ENCODE measurements around the gene PAPSS2.

The PAPSS2 gene

DNA sequence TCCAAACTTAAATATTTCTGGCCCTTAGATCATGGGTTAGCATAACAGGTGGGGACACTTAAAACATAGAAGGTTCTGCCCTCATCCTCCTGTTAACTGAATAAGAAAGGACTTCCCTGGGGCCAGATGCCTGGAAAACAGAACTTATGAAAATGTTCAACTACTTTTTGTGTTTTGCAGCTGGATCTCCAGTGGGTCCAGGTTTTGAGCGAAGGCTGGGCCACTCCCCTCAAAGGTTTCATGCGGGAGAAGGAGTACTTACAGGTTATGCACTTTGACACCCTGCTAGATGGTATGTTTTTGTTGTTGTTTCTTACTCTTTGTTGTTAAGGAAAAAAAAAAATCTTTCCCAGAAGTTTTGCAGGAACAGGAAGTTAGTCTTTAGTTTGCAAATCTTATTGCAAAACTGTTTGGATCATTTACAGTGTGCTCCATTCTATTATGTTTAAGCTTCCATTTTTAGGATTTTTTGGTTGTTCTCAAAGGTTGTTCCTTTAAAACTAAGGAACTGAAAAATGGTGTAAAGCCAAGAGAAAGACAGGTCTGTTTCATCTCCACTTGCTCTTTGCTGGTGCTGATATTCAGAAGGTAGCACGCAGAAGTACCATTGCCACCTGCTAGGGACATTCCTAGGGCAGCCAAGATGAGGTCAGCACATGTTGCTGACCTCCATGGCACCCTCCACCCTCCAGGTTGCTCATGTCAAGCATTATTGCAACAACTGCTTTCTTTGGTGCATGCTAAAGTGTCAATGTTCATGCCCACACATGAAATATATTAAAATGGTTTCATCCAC lies 56.1 kb downstream of the PAPSS2 start:
- no peak overlapping the region for H3K4me3 ChIP-seq (ENCODE audit: low read depth, low read length)
- H2AFZ ChIP-seq (ENCODE audit: insufficient read depth, low read length, poor library complexity): no peak overlapping the region
- no peak overlapping the region for H3K23ac ChIP-seq (ENCODE audit: low read length)
- no peak overlapping the region for H2BK5ac ChIP-seq (ENCODE audit: low read depth, low read length, poor library complexity)
- H3K4me2 ChIP-seq (ENCODE audit: low read length): no peak overlapping the region
- H2BK120ac ChIP-seq (ENCODE audit: insufficient read depth, low read length, poor library complexity): no peak overlapping the region
- no peak overlapping the region for H4K91ac ChIP-seq (ENCODE audit: low read depth, low read length)
- H2AK5ac ChIP-seq (ENCODE audit: low read length): no peak overlapping the region
- H3K27me3 ChIP-seq (ENCODE audit: insufficient read depth, low read length): no peaks in the 10 kb centered on the region
- no peaks in the 10 kb centered on the region for H3K4me1 ChIP-seq (ENCODE audit: control insufficient read depth in 1 of 2, insufficient read depth in 2 of 2, low read length in 2 of 2)
- H3K79me2 ChIP-seq (ENCODE audit: control insufficient read depth, insufficient read depth, low read length, poor library complexity): no peaks in the 10 kb centered on the region
- no peaks in the 10 kb centered on the region for H3K9me3 ChIP-seq (ENCODE audit: insufficient read depth, low read depth, low read length)
- no peak overlapping the region for H4K8ac ChIP-seq (ENCODE audit: low read depth, low read length)
- H2BK12ac ChIP-seq (ENCODE audit: low read length): no peak overlapping the region
- DNase-seq: no peak
- no peak overlapping the region for H3K9ac ChIP-seq (ENCODE audit: low read length)
- no peaks in the 10 kb centered on the region for H3K36me3 ChIP-seq (ENCODE audit: control insufficient read depth in 1 of 2, insufficient read depth in 2 of 2, low read length in 2 of 2)
- no peak overlapping the region for H4K12ac ChIP-seq (ENCODE audit: low read depth, low read length)
- no peak overlapping the region for H3K14ac ChIP-seq (ENCODE audit: low read length)
- no CpG with 5 or more reads among the region's 3 CpGs for WGBS (ENCODE audit: extremely low coverage, insufficient coverage, insufficient read length)
- no peak overlapping the region for H3K27ac ChIP-seq (ENCODE audit: low read depth, low read length)
- H3K18ac ChIP-seq (ENCODE audit: low read length): no peak overlapping the region
- no peak overlapping the region for H3K4ac ChIP-seq (ENCODE audit: low read depth, low read length)
- H3K79me1 ChIP-seq (ENCODE audit: low read length): no peaks in the 10 kb centered on the region

DNA sequence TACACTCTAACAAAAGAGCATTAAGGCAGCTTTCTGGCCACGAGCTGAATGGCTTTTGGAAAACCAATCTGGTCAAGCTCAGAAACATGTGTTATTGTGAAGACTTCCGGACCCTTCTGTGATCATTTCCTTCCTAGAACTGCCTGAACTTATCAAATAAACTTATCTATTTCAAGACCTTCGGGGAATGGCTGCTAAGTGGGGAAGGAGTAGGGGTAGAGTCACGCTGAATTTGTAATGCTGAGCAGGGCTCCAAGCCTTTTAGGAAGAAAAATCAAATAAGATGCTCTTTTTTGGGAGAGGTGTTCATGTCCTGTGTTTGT lies 56.6 kb downstream of the PAPSS2 start:
- no peaks in the 10 kb centered on the region for H3K79me1 ChIP-seq (ENCODE audit: low read length)
- no peak overlapping the region for H4K12ac ChIP-seq (ENCODE audit: low read depth, low read length)
- no peak overlapping the region for H4K8ac ChIP-seq (ENCODE audit: low read depth, low read length)
- H3K14ac ChIP-seq (ENCODE audit: low read length): no peak overlapping the region
- H2AK5ac ChIP-seq (ENCODE audit: low read length): no peak overlapping the region
- no peak for DNase-seq
- H4K91ac ChIP-seq (ENCODE audit: low read depth, low read length): no peak overlapping the region
- H3K23ac ChIP-seq (ENCODE audit: low read length): no peak overlapping the region
- no peak overlapping the region for H3K4me3 ChIP-seq (ENCODE audit: low read depth, low read length)
- H3K4me2 ChIP-seq (ENCODE audit: low read length): no peak overlapping the region
- H3K27me3 ChIP-seq (ENCODE audit: insufficient read depth, low read length): no peaks in the 10 kb centered on the region
- no peak overlapping the region for H2BK12ac ChIP-seq (ENCODE audit: low read length)
- no peak overlapping the region for H2AFZ ChIP-seq (ENCODE audit: insufficient read depth, low read length, poor library complexity)
- H3K79me2 ChIP-seq (ENCODE audit: control insufficient read depth, insufficient read depth, low read length, poor library complexity): no peaks in the 10 kb centered on the region
- H3K4me1 ChIP-seq (ENCODE audit: control insufficient read depth in 1 of 2, insufficient read depth in 2 of 2, low read length in 2 of 2): no peaks in the 10 kb centered on the region
- WGBS (ENCODE audit: extremely low coverage, insufficient coverage, insufficient read length): no CpG with 5 or more reads among the region's 4 CpGs
- no peaks in the 10 kb centered on the region for H3K9me3 ChIP-seq (ENCODE audit: insufficient read depth, low read depth, low read length)
- H2BK5ac ChIP-seq (ENCODE audit: low read depth, low read length, poor library complexity): no peak overlapping the region
- no peak overlapping the region for H3K27ac ChIP-seq (ENCODE audit: low read depth, low read length)
- no peak overlapping the region for H2BK120ac ChIP-seq (ENCODE audit: insufficient read depth, low read length, poor library complexity)
- no peak overlapping the region for H3K18ac ChIP-seq (ENCODE audit: low read length)
- H3K4ac ChIP-seq (ENCODE audit: low read depth, low read length): no peak overlapping the region
- H3K36me3 ChIP-seq (ENCODE audit: control insufficient read depth in 1 of 2, insufficient read depth in 2 of 2, low read length in 2 of 2): no peaks in the 10 kb centered on the region
- no peak overlapping the region for H3K9ac ChIP-seq (ENCODE audit: low read length)

DNA sequence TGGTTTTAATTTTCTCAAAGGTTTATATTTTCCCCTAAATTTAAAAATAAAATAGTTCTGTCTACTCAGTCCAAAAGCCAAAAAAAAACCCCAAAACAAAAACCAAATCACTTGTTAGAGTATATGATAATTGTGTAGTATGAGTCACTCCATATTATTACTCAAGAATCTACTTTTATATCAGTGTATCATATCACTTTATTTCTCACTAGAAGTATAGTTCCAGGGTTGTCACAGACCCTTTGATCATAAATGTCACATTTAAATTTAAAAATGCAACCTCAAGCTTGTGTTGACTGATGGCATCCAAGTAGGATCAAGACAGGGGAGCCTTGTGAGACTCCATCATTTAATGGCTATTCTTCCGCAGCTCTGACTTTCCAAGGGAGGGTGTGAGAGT lies 61.0 kb downstream of the PAPSS2 start:
- H3K27me3 ChIP-seq (ENCODE audit: insufficient read depth, low read length): no peaks in the 10 kb centered on the region
- WGBS (ENCODE audit: extremely low coverage, insufficient coverage, insufficient read length): no CpG with 5 or more reads among the region's 1 CpG
- no peak overlapping the region for H4K91ac ChIP-seq (ENCODE audit: low read depth, low read length)
- H4K12ac ChIP-seq (ENCODE audit: low read depth, low read length): no peak overlapping the region
- no peak overlapping the region for H2BK120ac ChIP-seq (ENCODE audit: insufficient read depth, low read length, poor library complexity)
- no peak overlapping the region for H3K27ac ChIP-seq (ENCODE audit: low read depth, low read length)
- no peak overlapping the region for H2AFZ ChIP-seq (ENCODE audit: insufficient read depth, low read length, poor library complexity)
- H2AK5ac ChIP-seq (ENCODE audit: low read length): no peak overlapping the region
- no peak overlapping the region for H3K23ac ChIP-seq (ENCODE audit: low read length)
- no peaks in the 10 kb centered on the region for H3K4me1 ChIP-seq (ENCODE audit: control insufficient read depth in 1 of 2, insufficient read depth in 2 of 2, low read length in 2 of 2)
- no peak overlapping the region for H2BK5ac ChIP-seq (ENCODE audit: low read depth, low read length, poor library complexity)
- H3K18ac ChIP-seq (ENCODE audit: low read length): no peak overlapping the region
- no peaks in the 10 kb centered on the region for H3K9me3 ChIP-seq (ENCODE audit: insufficient read depth, low read depth, low read length)
- no peaks in the 10 kb centered on the region for H3K79me2 ChIP-seq (ENCODE audit: control insufficient read depth, insufficient read depth, low read length, poor library complexity)
- H3K79me1 ChIP-seq (ENCODE audit: low read length): no peaks in the 10 kb centered on the region
- no peak overlapping the region for H3K4me2 ChIP-seq (ENCODE audit: low read length)
- no peak overlapping the region for H4K8ac ChIP-seq (ENCODE audit: low read depth, low read length)
- peaks cover 0 to 1% of the 10 kb centered on the region in 2 experiments for H3K36me3 ChIP-seq (ENCODE audit: control insufficient read depth in 1 of 2, insufficient read depth in 2 of 2, low read length in 2 of 2)
- no peak overlapping the region for H3K4me3 ChIP-seq (ENCODE audit: low read depth, low read length)
- no peak overlapping the region for H2BK12ac ChIP-seq (ENCODE audit: low read length)
- H3K4ac ChIP-seq (ENCODE audit: low read depth, low read length): no peak overlapping the region
- H3K14ac ChIP-seq (ENCODE audit: low read length): no peak overlapping the region
- DNase-seq: no peak
- no peak overlapping the region for H3K9ac ChIP-seq (ENCODE audit: low read length)

DNA sequence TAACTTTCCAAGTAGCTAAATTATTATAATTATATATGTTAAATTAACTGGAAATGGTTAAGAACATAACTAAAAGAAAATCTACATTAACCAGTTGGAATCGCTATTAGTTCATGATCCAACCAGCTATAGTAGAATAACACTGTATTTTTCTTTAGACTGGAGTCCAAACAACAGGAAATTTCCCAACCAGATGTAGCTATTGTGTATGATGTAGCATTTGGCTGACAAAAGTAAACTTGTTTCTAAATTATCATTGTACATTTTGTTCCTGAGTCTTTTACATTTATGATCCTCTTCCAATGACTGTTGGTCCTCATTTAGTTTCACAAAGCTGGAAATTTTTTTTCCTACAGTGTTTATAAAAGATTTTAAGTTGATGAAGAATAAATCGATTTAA lies 62.1 kb downstream of the PAPSS2 start:
- Histone ChIP-seq H2AK5ac (ENCODE audit: low read length) (no peak overlapping the region), H3K9me3 (ENCODE audit: insufficient read depth, low read depth, low read length) (no peaks in the 10 kb centered on the region), H3K9ac (ENCODE audit: low read length) (no peak overlapping the region), H2AFZ (ENCODE audit: insufficient read depth, low read length, poor library complexity) (no peak overlapping the region), H3K27ac (ENCODE audit: low read depth, low read length) (no peak overlapping the region), H3K23ac (ENCODE audit: low read length) (no peak overlapping the region), H3K36me3 (ENCODE audit: control insufficient read depth in 1 of 2, insufficient read depth in 2 of 2, low read length in 2 of 2) (peaks cover 0 to 1% of the 10 kb centered on the region in 2 experiments), H3K4me1 (ENCODE audit: control insufficient read depth in 1 of 2, insufficient read depth in 2 of 2, low read length in 2 of 2) (no peaks in the 10 kb centered on the region), H4K12ac (ENCODE audit: low read depth, low read length) (no peak overlapping the region), H3K4me2 (ENCODE audit: low read length) (no peak overlapping the region), H3K4ac (ENCODE audit: low read depth, low read length) (no peak overlapping the region), H3K18ac (ENCODE audit: low read length) (no peak overlapping the region), H4K8ac (ENCODE audit: low read depth, low read length) (no peak overlapping the region), H2BK5ac (ENCODE audit: low read depth, low read length, poor library complexity) (no peak overlapping the region), H3K14ac (ENCODE audit: low read length) (no peak overlapping the region), H2BK12ac (ENCODE audit: low read length) (no peak overlapping the region), H3K79me1 (ENCODE audit: low read length) (no peaks in the 10 kb centered on the region), H3K27me3 (ENCODE audit: insufficient read depth, low read length) (no peaks in the 10 kb centered on the region), H3K4me3 (ENCODE audit: low read depth, low read length) (no peak overlapping the region), H3K79me2 (ENCODE audit: control insufficient read depth, insufficient read depth, low read length, poor library complexity) (no peaks in the 10 kb centered on the region), H2BK120ac (ENCODE audit: insufficient read depth, low read length, poor library complexity) (no peak overlapping the region), H4K91ac (ENCODE audit: low read depth, low read length) (no peak overlapping the region)
- DNase-seq: no peak
- no CpG with 5 or more reads among the region's 2 CpGs for WGBS (ENCODE audit: extremely low coverage, insufficient coverage, insufficient read length)

All from trophoblast cell (in vitro differentiated cells and primary cell).